GM18505 (cell line): Measurements from ENCODE around the gene DLG2.

Source experiments
- ATAC-seq: cut with Tn5 transposase; IDR thresholded peaks from one replicate; pipeline ENCODE4 v1.9.1; 2021; ENCODE audit not compliant: unreplicated experiment
- POLR2A ChIP-seq: IDR thresholded peaks from 4 replicates; pipeline ENCODE4 v1.6.1; 2011; ENCODE audit warnings: borderline replicate concordance; ENCODE audit not compliant: insufficient read depth, insufficient read length; ENCODE audit errors: extremely low read depth

Gene DLG2

DNA sequence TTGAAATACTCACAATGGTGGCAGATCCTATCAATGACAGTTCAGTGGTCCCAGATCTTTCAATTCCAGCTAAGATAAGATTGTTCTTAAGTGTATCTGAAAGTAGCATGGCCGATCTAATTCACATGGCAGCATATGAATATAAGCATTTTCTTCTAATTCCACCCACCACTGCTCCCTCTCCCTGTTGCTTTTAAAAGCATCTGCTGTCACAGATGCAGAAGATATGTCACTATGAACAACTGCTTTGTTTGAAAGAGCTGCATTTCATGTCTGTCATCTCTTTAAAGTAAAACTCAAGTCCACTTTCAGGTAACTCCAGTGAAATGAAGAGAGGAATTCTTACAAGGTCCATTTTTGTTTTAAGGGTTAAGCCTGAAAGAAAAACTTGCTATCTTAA lies 1044.0 kb downstream of the DLG2 start:
- no peak for TF ChIP-seq POLR2A
- no peak for ATAC-seq

DNA sequence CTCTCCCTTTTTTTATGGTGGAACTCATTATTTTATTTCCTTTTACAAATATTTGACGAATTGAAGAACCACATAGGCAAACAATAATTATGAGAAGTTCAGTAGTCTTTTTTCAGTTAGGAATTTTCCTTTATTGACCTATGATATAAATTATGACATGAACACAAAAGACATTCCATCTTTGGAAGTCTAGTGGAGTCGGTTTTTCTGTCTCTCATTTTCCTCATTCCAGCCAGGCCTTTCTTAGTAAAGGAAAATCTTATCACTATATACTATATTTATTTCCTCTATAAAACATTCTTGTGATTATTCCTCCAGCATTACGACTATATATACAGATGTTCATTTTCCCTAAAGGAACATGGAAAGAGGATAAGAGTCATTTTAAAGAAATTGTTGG lies 1046.1 kb downstream of the DLG2 start:
- ATAC-seq = no peak
- TF ChIP-seq POLR2A = no peak

DNA sequence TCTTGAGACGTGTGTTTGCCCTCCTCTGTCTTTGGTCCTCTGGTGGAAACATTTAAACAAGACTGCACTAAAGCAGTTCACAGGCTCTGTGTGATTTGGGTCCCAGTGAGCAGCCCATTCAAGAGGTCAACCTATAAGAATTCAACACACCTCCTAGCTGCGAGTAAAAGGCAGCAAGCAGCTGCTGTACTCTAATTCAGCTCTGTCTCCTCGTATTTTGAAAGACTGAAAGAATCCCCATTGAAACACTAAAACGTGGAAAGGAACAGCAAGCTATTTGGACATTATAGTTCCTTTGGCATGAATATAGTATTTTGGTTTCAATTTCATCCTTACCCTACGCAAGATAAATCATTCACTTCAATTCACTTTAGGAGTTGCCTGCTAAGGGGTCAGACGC lies 1046.7 kb downstream of the DLG2 start:
- no peak for ATAC-seq
- TF ChIP-seq POLR2A = no peak

DNA sequence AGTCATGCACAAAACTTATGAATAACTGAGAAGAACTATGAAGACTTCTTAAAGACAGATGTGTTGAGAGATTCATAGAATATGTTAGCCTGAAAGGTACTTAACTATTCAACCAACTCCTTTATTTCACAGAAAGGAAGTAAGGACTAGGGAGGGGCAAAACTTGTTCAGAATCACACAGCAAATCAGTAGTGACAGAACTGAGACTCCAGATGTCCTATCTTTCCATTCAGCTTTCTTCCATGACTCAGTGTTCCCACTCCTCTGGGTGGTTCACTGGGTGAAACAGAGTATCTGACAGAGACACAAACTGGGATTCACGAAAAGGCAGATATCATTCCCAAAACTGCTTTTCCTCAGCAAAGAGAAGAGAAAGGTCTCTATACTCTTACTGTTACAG lies 1053.3 kb downstream of the DLG2 start:
- no peak for TF ChIP-seq POLR2A
- ATAC-seq = no peak

DNA sequence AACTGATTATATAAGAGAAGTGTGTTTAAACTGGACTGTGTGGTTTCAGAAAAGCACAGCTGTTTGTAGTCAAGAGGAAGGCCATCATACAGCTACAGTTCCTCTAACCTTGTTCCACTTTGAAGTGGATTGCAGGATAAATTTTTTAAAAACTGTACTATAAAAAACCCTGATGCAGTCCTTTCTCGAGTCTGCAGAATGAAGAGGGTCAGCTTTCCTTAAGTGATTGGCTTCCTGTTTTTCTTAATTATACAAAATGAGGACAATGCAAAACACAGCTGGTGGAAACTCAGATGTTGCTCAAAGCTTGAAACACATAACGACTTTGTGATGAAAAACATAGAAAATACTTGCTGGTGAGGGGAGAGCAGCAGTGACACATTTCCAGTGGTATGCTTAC lies 1060.5 kb downstream of the DLG2 start:
- no peak for ATAC-seq
- TF ChIP-seq POLR2A = no peak

DNA sequence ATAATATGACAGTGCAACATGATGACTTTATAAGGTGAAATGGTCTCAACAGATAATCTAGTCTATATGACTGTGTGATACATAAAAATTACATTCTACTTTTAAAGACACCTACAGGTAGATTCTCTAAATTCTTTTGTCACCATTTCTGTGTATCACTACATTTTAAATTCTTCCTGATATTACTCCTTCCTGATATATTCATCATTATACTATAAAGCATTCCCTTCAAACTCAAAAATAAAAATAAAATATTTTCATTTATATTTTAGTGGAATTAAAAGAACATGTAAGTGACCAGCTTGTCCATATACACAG lies 1062.3 kb downstream of the DLG2 start:
- TF ChIP-seq POLR2A = no peak
- no peak for ATAC-seq

DNA sequence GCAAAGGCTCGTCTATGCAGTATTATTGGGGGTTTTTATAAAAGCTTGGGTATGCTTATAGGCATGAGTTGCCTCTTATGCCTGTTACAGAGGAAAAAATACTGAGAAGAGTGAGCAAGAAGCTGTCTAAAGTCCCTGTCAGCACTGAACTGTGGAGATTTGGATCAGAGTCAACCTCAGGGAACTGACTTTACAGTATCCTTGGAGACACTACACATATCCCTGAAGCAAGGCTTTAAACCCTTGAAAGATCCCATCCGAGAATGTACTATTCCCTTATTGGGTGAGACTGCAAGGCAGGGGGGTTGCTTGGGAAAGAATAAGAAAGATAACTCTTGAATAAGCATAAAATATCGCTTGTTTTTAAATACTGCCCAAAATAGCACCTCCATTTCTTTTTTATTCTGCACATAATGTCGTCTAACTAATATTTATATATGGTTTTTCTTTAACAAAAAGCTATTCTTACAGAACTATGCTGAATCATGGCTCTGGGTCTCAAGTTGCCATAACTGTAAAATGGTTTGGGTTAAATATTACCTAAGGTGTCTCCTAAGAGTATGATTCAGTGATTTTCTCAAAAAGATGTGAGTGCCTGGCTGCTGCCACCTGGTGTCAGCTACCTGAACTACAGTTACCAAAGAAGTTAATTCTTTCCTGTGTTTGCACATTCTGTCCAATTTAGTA lies 1062.8 kb downstream of the DLG2 start:
- no peak for TF ChIP-seq POLR2A
- ATAC-seq = peak; percentile 63

DNA sequence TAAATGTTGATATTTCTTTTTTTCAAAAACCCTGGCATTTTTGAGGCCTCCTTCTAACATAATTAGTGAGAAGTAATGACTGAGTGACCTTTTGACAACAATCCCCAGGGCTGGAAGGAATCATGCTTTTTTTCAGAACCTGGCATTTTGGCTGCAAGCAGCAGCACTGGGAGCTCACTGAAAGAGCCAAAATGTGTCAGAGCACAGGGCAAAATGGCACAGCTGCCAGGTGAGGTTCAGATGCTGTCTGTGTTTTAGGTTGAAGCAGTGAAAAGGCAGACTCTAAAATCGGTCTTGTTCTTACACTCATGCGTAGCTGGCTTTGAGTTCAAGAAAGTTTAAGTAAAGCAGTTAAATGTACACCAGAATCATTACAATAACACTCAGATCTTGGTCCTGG lies 1063.8 kb downstream of the DLG2 start:
- no peak for ATAC-seq
- no peak for TF ChIP-seq POLR2A

DNA sequence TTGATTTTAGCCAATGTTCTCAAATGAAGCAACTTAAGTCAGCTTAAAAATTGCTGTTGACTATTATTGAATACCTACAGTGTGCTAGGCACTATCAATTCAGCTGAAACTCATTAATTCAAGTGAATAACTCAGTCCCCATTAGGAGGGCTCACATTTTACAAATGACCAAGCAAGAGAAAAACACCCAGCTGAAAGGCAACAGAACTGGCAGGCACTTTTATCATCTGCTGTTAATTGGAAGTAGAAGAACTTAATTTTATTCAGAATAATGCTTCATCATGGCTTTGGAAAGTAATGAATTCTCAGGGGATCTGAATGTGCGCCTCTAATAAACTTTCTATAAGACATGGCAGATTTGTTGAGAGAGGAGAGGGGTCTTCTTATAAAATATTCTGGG lies 1066.9 kb downstream of the DLG2 start:
- no peak for ATAC-seq
- no peak for TF ChIP-seq POLR2A

DNA sequence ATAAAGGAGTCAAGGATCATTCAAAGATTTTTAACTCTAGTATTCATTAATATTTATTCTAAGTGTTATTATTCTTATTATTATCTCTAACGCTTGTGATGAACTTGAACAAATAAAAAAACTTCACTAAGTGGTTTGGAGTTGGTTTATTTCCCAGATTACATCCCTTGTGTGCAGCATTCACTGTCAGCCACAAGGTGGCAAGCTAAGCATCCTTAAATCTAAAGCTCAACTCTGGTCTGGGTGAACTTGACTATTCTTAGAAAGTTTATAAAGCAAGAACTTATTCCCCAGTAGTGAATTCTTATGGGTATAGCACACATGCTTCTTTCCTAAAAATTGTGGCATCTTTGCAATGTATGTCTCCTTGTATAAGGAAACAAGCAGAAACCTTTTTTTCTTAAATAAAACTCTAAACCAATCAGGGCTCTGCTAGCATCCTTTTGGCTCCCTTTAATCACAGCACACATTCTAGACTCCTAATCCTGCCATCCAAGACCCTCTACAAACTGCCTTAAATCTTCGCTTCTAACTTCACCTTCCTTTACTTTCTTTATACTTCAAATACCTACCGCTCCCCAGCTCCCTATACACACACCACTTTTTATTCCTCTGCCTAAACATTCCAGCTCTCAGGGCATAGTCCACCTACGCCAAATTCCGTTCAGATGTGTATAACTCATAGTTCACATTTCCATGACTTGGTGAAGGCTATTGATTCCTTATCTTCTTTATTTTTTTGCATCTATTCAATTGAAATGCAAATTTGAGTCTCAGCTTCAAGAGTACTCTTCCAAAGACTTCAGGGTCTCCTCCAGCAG lies 1068.8 kb downstream of the DLG2 start:
- TF ChIP-seq POLR2A = no peak
- peak; percentile 90 for ATAC-seq

DNA sequence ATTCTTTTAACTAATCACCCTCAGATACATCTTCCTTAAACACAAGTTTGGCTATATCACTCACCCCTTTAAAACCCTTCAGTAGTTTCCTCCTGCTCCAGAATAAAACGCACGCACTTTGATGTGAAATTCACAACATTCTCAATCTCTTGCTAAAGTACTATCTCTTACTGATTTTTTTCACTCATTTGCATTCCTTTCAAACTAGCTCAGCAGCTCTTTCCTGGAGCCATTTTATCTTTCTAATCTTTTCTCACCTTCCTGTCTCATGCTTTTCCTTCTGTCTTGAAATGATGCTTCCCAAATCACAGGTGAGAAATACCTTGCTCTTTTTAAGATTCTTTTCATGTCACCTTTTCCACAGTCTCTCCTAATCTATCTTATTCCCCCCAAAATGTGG lies 1074.4 kb downstream of the DLG2 start:
- no peak for TF ChIP-seq POLR2A
- no peak for ATAC-seq

DNA sequence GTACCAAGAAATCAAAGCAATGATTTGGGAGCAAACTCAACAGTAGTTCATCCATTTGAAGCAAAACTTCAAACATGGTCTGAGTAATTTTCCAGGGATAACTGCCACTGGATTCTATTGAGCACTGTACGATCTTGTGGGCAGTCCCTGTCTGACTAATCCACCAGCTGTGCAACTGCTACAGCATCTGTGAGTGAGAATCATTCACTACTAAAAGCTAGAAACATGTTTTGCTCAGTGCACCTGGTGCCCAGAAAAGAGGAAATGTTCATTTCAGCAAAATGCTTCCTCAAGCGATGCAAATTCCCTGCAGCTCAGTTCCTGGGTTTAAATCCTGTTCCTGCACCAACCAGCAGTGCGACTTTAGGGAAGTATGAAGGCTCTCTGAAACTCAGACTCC lies 1077.9 kb downstream of the DLG2 start:
- no peak for TF ChIP-seq POLR2A
- peak; percentile 96 for ATAC-seq

DNA sequence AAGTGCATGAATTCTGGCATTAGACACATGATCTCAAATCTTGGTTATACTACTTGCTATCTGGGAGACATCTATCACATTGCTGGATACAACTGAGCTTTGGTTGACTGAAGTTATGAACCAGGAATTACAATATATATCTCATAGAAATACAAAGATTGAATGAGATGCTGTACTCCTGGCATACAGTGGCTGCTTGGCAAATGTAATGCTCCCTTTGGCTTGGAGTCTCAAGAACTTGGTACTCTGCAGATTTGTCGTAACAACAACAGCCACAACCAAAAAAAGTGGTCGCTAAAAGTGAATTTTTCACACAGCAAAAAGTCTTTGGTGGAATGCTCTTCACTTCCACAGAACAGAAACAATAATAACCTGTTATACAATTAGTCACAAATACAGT lies 1082.6 kb downstream of the DLG2 start:
- TF ChIP-seq POLR2A = no peak
- no peak for ATAC-seq

DNA sequence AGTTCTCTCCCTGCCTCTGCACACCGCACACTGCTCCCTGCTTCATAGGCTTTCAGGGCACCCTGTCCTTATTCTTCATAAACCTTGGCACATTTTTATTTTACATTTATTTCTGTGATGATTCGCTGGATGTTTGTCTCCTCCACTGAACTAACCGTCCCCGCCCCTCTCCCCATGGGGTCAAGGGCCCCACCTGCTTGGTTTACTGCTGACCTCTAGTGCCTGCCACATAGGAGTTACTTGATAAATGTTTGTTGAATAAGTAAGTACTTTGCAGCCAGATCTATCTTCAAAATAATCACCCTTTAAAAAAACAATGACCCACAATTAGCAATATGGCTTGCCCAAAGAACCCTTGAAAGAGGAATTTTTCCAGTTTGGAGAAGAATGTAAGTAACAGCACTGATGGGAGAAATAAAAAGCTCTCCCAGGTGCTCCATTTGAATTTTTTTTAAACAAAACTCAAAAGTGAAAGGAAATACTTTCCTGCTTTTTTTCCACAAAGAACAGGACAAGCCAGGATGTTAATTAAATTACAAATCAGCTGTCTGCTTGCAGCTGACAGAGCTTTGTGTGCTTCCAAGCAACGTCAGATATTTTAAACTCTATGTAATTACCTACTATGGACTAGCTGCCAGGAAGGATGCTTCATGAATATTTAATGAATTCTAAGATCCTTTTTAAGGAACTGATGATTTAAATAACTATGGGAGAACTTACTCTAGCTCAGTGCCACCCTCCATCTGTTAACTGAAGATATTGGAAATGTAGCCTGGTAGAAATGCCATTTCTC lies 1083.6 kb downstream of the DLG2 start:
- TF ChIP-seq POLR2A = no peak
- no peak for ATAC-seq
